HepG2 (cell line): ENCODE measurements around the gene AURKA. TPM values are rescaled to one million over a fixed set of nuclear protein-coding genes. Genes with fewer than 3 reads are reported as not detected.

Experiments used
- ARNTL ChIP-seq: sonication (generic); formaldehyde crosslinking; IDR thresholded peaks from 2 replicates; pipeline ENCODE4 v1.4.0; 2020; ENCODE audit warnings: mild to moderate bottlenecking, missing genetic modification reagents
- ATF3 ChIP-seq: sonication (generic); formaldehyde crosslinking; IDR thresholded peaks from 2 replicates; pipeline ENCODE4 v1.4.0; 2020; ENCODE audit warnings: missing genetic modification reagents
- GRHL1 ChIP-seq: sonication (generic); formaldehyde crosslinking; conservative IDR thresholded peaks from 2 replicates; pipeline ENCODE4 v1.8.0; 2022; ENCODE audit warnings: missing genetic modification reagents
- MTA3 ChIP-seq: sonication (generic); formaldehyde crosslinking; IDR thresholded peaks from 2 replicates; pipeline ENCODE4 v1.4.0; 2020; ENCODE audit warnings: missing genetic modification reagents
- NCOA5 ChIP-seq: sonication (generic); formaldehyde crosslinking; IDR thresholded peaks from 2 replicates; pipeline ENCODE4 v1.4.0; 2020; ENCODE audit warnings: missing genetic modification reagents
- PHF20 ChIP-seq: sonication (generic); formaldehyde crosslinking; IDR thresholded peaks from 2 replicates; pipeline ENCODE4 v1.5.0; 2020; ENCODE audit warnings: mild to moderate bottlenecking, missing genetic modification reagents
- SNAPC4 ChIP-seq: sonication (generic); formaldehyde crosslinking; IDR thresholded peaks from 2 replicates; pipeline ENCODE4 v1.4.0; 2020; ENCODE audit warnings: mild to moderate bottlenecking, missing genetic modification reagents
- SNAPC5 ChIP-seq: sonication (generic); formaldehyde crosslinking; IDR thresholded peaks from 2 replicates; pipeline ENCODE4 v1.8.1; 2023; ENCODE audit warnings: mild to moderate bottlenecking, missing genetic modification reagents, borderline replicate concordance
- SOX5 ChIP-seq: IDR thresholded peaks from 2 replicates; pipeline ENCODE4 v1.6.1; 2016; ENCODE audit warnings: borderline replicate concordance
- TAF1 ChIP-seq: sonication (generic); formaldehyde crosslinking; IDR thresholded peaks from 2 replicates; pipeline ENCODE4 v1.4.0; 2020; ENCODE audit warnings: missing genetic modification reagents
- ZBTB38 ChIP-seq: sonication (generic); formaldehyde crosslinking; IDR thresholded peaks from 2 replicates; pipeline ENCODE4 v1.5.1; 2020; ENCODE audit warnings: mild to moderate bottlenecking, missing genetic modification reagents
- ZNF230 ChIP-seq: sonication (generic); formaldehyde crosslinking; IDR thresholded peaks from 2 replicates; pipeline ENCODE4 v1.4.0; 2020; ENCODE audit warnings: mild to moderate bottlenecking, missing genetic modification reagents
- ZNF235 ChIP-seq: sonication (generic); formaldehyde crosslinking; IDR thresholded peaks from 2 replicates; pipeline ENCODE4 v1.8.1; 2023; ENCODE audit warnings: mild to moderate bottlenecking, missing genetic modification reagents, borderline replicate concordance
- ZNF619 ChIP-seq: sonication (generic); formaldehyde crosslinking; IDR thresholded peaks from 2 replicates; pipeline ENCODE4 v1.4.0; 2020; ENCODE audit warnings: mild to moderate bottlenecking, missing genetic modification reagents
- ZNF746 ChIP-seq: sonication (generic); formaldehyde crosslinking; IDR thresholded peaks from 2 replicates; pipeline ENCODE4 v1.8.0; 2022; ENCODE audit warnings: mild to moderate bottlenecking, missing genetic modification reagents
- ZNF773 ChIP-seq: sonication (generic); formaldehyde crosslinking; IDR thresholded peaks from 2 replicates; pipeline ENCODE4 v1.4.0; 2020; ENCODE audit warnings: missing genetic modification reagents, borderline replicate concordance
- ZNF776 ChIP-seq: sonication (generic); formaldehyde crosslinking; IDR thresholded peaks from 2 replicates; pipeline ENCODE4 v1.4.0; 2020; ENCODE audit warnings: mild to moderate bottlenecking, missing genetic modification reagents
- ZNF800 ChIP-seq: sonication (generic); formaldehyde crosslinking; IDR thresholded peaks from 2 replicates; pipeline ENCODE4 v1.4.0; 2020; ENCODE audit warnings: missing genetic modification reagents
- ZSCAN29 ChIP-seq: sonication (generic); formaldehyde crosslinking; conservative IDR thresholded peaks from 2 replicates; pipeline ENCODE4 v1.4.0; 2020; ENCODE audit warnings: mild to moderate bottlenecking, missing genetic modification reagents
- polyA plus RNA-seq, 8 experiments: library from polyadenylated mRNA; depleted of rRNA in 3 of 8; stranded (reverse) in 7 of 8; unstranded in 1 of 8; fragments of >200 nt; fragmentation: Illumina TruSeq in 4 of 8; extraction: Trizol in 4 of 8; gene quantifications; 2 replicates each; pipeline versions ENCODE4 v1.2.1 to v1.2.3, GENCODE V29; 2011 to 2016; ENCODE audit warnings: low read depth in 4 of 8, missing spikeins in 1 of 8, mixed read lengths in 1 of 8; ENCODE audit not compliant: insufficient read depth in 1 of 8
- total RNA-seq, 5 experiments: library from RNA; depleted of rRNA; stranded (reverse); fragments of >200 nt; fragmentation: Illumina TruSeq; extraction: Trizol; gene quantifications; 2 replicates each; pipeline ENCODE4 v1.2.3, GENCODE V29; 2016; ENCODE audit warnings: low read depth in 1 of 5

AURKA gene
- total and polyA plus RNA-seq, 2 of the 13 experiments (the other 11 are each of a cell fraction or from before 2014, with no cell fraction given): 96.4 to 224 TPM

- TF ChIP-seq GRHL1 (CRISPR knock-in tag) (no peak), ZNF773 (CRISPR knock-in tag) (0 out of 2 replicates have a peak, but pooled peaks have one; percentile 35), MTA3 (CRISPR knock-in tag) (0 out of 2 replicates have a peak, but pooled peaks have one; percentile 36), ZNF235 (CRISPR knock-in tag) (0 out of 2 replicates have a peak, but pooled peaks have one; percentile 40), ZNF619 (no peak; the same call in none of the 2 replicates), PHF20 (peak; percentile 44; the same call in 1 of the 2 replicates), ARNTL (0 out of 2 replicates have a peak, but pooled peaks have one; percentile 22), ZNF746 (CRISPR knock-in tag) (peak; percentile 51; the same call in 1 of the 2 replicates), ZSCAN29 (CRISPR knock-in tag) (0 out of 2 replicates have a peak, but pooled peaks have one; percentile 42), SNAPC5 (peak; percentile 65; the same call in 1 of the 2 replicates), TAF1 (peak; percentile 25; the same call in 1 of the 2 replicates), ZNF800 (CRISPR knock-in tag) (peak; percentile 84), SOX5 (CRISPR knock-in tag) (no peak), ZNF776 (CRISPR knock-in tag) (peak; percentile 75; the same call in 1 of the 2 replicates), NCOA5 (CRISPR knock-in tag) (no peak), ZNF230 (no peak), SNAPC4 (no peak), ATF3 (CRISPR knock-in tag) (peak; percentile 23; the same call in 1 of the 2 replicates), ZBTB38 (CRISPR knock-in tag) (0 out of 2 replicates have a peak, but pooled peaks have one; percentile 10)
These were observed 32.5 kb downstream of the AURKA start (continued) for GRCh38 chr20:56359212-56360132.
